Effector CD8-positive, alpha-beta T cell (primary cell): ENCODE data around the gene ARL4A.

ENCODE experiments used
- DNase-seq: peaks from one replicate; lab custom pipeline; 2025; lab: John Stamatoyannopoulos, UW

ARL4A gene

DNA sequence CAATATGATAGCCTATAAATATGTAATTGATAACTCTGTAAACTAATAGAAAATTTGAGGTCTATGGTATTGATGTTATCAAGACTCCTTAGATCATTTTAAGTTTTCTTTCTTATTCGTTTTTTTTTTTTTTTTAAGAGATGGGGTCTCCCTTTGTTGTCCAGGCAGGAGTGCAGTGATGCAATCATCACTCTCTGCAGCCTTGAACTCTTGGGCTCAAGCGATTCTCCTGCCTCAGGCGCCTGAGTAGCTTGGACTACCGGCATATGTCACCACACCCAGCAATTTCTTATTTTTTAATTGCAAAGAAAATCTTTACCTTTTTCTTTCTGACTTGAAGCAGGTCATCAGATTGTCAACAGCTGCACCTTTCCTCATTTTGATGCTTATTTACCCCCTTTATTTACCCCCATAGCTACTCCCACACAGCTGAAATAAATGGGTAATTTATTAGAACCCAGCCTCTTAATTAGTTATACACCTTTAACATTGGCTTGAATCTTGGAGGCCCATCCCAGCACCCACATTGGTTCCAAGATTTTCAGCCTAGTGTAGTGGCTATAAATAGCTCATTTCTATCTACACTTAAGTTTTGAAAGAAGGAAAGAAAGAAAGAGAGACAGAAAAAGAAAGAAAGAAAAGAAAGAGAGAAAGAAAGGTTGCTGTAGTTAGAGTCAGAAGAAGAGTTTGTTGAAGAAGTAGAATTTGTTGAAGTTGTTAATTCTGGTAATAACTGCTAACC lies 38.3 kb downstream of the ARL4A start:
- no peak for DNase-seq

DNA sequence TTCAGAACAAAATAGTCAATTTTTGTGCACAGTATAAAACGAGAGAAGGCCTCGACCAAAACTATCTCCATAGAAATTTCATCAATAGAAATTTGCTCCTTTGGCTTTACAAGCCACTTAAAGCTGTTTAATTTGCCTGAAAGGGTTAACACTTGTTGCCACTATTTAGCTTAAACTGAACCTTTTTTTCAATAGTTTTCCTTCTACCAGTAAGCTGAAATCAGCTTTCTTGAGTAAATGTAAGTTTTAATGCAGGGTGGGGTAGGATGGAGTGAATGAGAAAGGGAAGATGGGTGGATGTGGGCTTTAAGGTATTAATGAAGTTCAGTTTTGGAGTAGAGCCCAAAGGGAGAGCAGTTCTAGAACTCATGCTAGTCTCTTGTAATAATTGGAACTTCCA lies 39.5 kb downstream of the ARL4A start:
- no peak for DNase-seq

DNA sequence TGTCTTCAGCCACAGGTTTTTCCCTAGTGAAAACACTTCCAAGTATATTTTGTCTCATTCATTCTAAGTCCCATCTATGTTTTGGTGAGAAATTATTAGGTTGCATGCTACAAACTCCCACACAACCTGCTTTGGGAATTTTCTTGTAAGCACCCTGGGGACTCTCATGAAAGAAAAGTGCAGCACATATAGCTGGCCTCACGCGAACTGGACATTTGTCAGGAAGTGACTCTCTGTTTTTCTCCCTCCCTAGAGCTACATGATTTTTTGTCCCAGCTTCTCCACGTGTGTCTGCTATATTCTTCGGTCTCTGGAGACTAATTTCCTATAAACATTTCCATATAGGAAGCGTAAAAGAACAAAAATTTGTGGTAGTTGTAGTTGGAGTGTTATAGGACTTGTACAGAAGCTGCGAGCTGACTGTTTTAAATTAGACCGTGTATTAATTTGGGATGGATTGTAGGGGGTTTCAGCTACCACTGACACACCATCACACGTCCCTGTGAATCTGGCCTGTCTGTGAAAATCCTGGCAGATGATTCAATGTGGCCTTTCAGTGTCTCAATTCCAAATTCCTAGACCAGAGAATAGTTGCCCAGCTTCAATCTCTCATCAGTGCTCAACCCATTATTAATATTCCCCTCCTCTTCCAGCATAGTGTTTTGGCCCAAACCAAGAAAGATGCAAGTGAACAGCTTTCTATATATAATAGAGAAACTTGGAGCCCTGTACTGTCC lies 40.2 kb downstream of the ARL4A start:
- DNase-seq: no peak

DNA sequence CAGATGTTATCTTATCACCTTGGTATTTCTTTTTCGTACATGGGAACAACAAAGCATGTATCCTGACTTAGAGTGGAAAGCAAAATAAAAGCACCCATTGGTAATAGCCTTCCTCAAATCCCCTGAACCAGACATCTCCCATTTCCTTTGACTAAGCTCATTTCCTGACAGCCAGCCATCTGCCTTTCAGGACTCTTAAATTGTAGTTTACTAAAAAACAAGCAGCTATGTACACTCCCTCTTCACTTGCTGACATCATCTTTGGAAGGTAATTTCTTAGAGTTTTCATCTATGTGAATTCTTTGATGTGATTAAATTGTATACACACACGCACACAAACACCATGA lies 40.7 kb downstream of the ARL4A start:
- DNase-seq: no peak

DNA sequence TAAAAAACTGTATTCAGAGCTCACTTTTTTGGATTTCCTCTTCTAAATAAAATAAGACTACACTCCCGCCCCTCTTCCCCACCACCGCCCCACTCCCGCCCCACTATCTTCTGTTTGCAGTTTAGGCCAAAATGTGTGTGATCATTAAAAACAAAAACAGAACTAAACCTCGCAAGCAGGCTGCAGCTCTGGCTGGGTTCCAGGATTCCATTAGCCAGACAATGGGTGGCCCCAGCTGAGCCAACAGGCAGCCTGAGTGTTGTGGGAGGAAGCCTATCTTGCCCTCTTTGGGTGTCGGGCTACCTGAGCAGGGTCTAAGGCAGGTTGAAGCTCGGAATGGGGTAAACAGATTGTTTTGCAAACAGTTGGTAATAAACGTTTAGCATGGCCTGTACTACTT lies 41.7 kb downstream of the ARL4A start:
- no peak for DNase-seq

DNA sequence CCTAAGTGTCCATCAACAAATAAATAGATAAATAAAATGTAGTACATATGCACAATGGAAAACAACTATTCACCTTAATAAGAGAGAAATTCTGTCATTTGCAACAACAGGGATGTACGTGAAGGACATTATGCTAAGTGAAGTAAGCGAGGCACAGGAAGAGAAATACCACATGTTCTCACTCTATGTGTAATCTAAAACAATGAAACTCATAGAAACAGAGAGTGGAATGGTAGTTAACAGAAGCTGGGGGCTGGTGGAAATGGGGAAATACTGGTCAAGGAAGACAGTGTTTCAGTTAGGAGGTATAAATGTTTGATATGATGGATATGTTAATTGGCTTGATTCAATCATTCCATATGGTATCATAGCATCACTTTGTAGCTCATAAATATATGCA lies 43.1 kb downstream of the ARL4A start:
- no peak for DNase-seq

DNA sequence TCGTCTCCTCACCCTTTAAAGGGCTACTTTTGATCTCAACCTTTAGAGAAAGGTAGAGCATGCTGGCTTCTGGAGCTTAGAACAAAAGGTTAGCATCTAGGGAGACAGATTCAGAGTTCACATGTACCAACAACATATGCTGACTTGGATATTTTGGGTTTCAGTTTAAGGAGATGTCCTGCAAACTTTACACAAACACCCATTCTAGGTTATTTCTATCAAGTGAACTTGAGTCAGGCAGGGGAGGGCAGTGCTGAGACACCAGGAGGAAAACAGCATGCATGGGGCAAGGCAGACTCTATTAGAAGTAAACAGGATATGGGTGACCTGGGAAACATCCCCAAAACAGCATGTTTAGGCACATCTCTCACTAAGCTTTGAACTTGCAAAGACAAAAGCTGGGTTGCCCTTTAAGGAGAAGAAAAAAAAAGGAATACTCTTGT lies 43.8 kb downstream of the ARL4A start:
- DNase-seq: no peak

DNA sequence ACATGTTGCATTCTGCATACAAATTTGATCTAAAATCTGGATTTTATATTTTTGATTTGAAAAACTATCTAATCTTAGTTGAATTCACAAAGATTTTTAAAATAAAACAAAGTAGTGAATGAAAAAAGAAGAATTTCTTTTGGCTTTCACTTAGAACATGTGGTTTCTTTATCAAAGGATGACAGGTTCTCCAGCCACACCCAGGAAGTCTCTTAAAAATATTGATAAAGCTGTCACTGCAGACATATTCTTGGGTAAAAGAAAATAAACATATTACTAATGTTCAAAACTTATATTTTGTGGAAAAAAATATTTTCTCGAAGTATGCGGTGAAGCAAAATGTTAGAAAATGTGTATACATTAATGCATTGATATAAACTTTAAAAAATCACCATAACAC lies 44.3 kb downstream of the ARL4A start:
- DNase-seq: no peak

DNA sequence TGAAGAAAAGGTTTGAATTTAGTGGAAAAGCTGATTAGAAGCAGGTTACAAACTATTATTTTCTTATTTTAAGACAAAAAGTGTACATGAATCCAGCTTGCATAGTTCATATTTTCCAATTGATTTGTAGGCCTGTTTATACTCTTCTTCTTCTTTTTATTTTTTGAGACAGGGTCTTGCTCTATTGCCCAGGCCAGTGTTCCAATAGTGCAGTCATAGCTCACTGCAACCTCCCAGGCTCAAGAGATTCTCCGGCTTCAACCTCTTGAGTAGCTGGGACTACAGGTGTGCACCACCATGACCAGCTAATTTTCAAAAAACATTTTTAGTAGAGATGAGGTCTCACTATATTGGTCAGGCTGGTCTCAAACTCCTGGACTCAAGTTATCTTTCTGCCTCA lies 45.0 kb downstream of the ARL4A start:
- DNase-seq: no peak

DNA sequence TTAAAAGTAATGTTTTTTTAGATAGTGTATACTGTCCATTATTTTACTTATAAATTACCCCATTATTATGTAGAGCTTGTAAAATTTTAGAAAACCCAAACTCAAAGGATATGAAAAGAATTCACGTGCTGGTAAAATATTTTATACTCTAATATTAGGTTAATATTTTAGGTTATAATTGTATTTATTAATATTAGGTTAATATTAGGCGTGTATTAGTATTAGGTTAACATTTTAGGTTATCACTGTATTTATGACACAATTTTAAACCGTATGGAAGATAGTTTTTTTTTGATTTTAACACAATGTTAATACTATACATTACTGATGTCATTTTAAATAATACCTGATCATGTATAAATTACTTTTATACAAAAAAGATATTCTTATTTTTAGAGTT lies 48.5 kb downstream of the ARL4A start:
- DNase-seq: no peak

DNA sequence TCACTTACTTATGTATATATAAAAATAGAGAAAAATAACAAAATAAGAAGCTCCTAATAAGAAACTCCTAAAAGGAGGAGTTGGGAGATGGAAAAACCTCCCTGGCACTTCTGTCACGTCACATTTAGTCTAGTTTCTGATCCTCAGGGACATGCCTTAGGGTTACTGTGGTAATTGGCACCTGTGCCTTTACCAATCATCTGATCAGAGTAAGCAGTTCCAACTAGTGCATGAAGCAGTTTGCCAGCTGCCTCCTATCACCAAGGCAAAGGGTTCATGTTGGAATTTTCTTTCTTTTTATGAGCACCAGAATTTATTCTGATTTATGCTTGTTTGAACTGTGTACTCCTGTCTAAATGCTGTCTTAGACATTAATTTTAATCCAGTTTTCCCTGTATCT lies 49.9 kb downstream of the ARL4A start:
- no peak for DNase-seq

DNA sequence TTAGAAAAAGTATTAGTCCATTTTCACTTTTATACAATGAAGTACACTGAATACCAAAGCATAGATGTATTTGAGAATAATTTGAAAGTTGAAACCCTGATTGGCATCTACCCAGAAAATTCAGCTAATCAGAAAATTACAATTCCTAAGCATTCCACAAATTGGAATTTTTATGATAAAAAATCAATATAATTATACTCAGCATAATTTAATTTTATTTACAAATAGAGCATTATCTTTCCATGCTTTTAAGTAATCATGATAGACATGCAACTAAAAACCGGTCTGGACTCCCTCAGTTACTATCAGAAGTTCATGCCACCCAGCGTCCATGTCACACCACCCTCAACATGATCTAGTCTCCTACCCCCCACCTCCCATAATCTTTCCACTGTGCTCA lies 50.4 kb downstream of the ARL4A start:
- no peak for DNase-seq

DNA sequence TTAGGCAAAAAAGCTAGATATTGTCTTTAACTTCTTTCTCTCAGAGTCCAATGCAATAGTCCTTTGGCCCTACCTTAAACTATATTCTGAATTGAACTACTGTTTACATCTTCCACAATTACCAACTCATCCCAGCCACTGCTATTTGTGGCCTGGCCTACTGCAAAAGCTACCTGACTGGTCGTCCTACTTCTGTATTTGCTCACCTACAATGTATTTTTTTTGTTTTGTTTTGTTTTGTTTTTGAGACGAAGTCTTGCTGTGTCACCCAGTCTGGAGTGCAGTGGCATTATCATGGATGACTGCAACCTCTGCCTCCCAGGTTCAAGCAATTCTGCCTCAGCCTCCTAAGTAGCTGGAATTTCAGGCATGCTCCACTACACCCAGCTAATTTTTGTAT lies 51.2 kb downstream of the ARL4A start:
- DNase-seq: no peak
